G401 (cell line): ENCODE measurements around the gene MED17. TPM values are rescaled to one million over a fixed set of nuclear protein-coding genes. Genes with fewer than 3 reads are reported as not detected.
A peak's percentile ranks its signal among the peaks of the same experiment; 100 is the strongest.
"Not testable (repeated sequence)": the region's sequence is repeated elsewhere in the genome, so short reads cannot be mapped to it uniquely, and the experiment has no call there.

Experiments used
- DNase-seq: peaks from one replicate; pipeline ENCODE4 v3.0.0-alpha.2; 2015; ENCODE audit warnings: low spot score
- in situ Hi-C: cut with HindIII; loops from 2 replicates; pipeline ENCODE4 v1.10.0; 2016; ENCODE audit warnings: low sequenced_read_pairs, mixed read lengths
- total RNA-seq: library from RNA; depleted of rRNA; stranded (reverse); fragments of >200 nt; shearing (Covaris generic); gene quantifications from 2 replicates; pipeline ENCODE4 v1.2.3, GENCODE V29; 2014; rRNA removed

The MED17 gene
- 34.2 and 38.6 TPM in 2 replicates for total RNA-seq

- in situ Hi-C loops = no loop called here
- peak; percentile 97 for DNase-seq
Measured at GRCh38 chr11:93784145-93784934, at the start of gene MED17. MED17 (plus strand) TSS chr11:93784282; CDS start chr11:93784514, 232 bp downstream.

- no peak for DNase-seq
- in situ Hi-C loops = no loop called here
Measured at GRCh38 chr11:93734427-93735222, 49.5 kb upstream of the MED17 start.

GRCh38 chr11:93735627-93736026, 48.5 kb upstream of the MED17 start:
- DNase-seq = no peak
- in situ Hi-C loops = no loop called here

GRCh38 chr11:93736129-93736528, 48.0 kb upstream of the MED17 start:
- in situ Hi-C loops = no loop called here
- DNase-seq = no peak

GRCh38 chr11:93737904-93738612, 46.0 kb upstream of the MED17 start:
- in situ Hi-C loops = no loop called here

GRCh38 chr11:93738647-93739081, 45.4 kb upstream of the MED17 start:
- in situ Hi-C loops = no loop called here
- DNase-seq = no peak

More at GRCh38 chr11:93737904-93738612, 46.0 kb upstream of the MED17 start:
- DNase-seq = no peak

- DNase-seq = no peak
- in situ Hi-C loops = no loop called here
Measured at GRCh38 chr11:93740031-93740729, 43.9 kb upstream of the MED17 start.

GRCh38 chr11:93740730-93741093, 43.4 kb upstream of the MED17 start:
- DNase-seq = peak; percentile 55
- in situ Hi-C loops = no loop called here

- in situ Hi-C loops = no loop called here
- DNase-seq = peak; percentile 98
Measured at GRCh38 chr11:93741094-93741881, 42.8 kb upstream of the MED17 start, which contains the start of the genes C11orf54 and TAF1D. C11orf54 (plus strand) TSS chr11:93741672; CDS start chr11:93747394, 5,722 bp downstream. TAF1D (minus strand) TSS chr11:93741495; CDS start chr11:93739304, 2,191 bp downstream.

GRCh38 chr11:93741882-93742226, 42.2 kb upstream of the MED17 start:
- peak; percentile 71 for DNase-seq
- in situ Hi-C loops = no loop called here

GRCh38 chr11:93743291-93743690, 40.8 kb upstream of the MED17 start:
- no peak for DNase-seq
- in situ Hi-C loops = no loop called here

GRCh38 chr11:93744669-93745004, 39.4 kb upstream of the MED17 start:
- no peak for DNase-seq
- in situ Hi-C loops = no loop called here

- DNase-seq, in situ Hi-C loops: not testable (repeated sequence)
Measured at GRCh38 chr11:93745005-93745755, 38.9 kb upstream of the MED17 start.

- in situ Hi-C loops = no loop called here
- no peak for DNase-seq
Measured at GRCh38 chr11:93746101-93746500, 38.0 kb upstream of the MED17 start.

GRCh38 chr11:93747122-93747521, 37.0 kb upstream of the MED17 start:
- no peak for DNase-seq
- in situ Hi-C loops = no loop called here

- DNase-seq = no peak
- in situ Hi-C loops = no loop called here
Measured at GRCh38 chr11:93751001-93751400, 33.1 kb upstream of the MED17 start.

- DNase-seq = no peak
- in situ Hi-C loops = no loop called here
Measured at GRCh38 chr11:93753241-93753640, 30.8 kb upstream of the MED17 start.

- DNase-seq = no peak
- in situ Hi-C loops = no loop called here
Measured at GRCh38 chr11:93756748-93757147, 27.3 kb upstream of the MED17 start.
